ENCODE measurements around the gene ENOX1.

Gene ENOX1

GRCh38 chr13:43785261-43785649 lies 1.5 kb downstream of the ENOX1 start:
- no peak for DNase-seq

DNA sequence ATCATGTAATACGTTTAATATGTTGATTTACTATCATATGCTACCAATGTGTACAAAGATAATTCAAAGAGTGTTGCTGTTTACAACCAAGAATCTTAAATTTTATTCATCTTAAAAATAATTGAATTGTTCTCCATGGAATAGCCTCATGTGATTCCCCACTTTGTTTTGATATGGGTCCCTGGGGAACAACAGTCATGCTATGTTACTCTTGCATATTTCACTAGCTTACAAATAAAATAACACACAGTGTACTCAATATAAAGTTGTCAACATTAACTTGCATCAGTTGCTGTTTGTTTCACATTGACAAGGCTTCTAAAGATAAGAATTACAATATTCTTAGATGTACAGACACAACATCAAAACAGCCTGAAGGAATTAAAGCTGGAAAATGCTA lies 2.3 kb downstream of the ENOX1 start:
- no peak for DNase-seq

DNA sequence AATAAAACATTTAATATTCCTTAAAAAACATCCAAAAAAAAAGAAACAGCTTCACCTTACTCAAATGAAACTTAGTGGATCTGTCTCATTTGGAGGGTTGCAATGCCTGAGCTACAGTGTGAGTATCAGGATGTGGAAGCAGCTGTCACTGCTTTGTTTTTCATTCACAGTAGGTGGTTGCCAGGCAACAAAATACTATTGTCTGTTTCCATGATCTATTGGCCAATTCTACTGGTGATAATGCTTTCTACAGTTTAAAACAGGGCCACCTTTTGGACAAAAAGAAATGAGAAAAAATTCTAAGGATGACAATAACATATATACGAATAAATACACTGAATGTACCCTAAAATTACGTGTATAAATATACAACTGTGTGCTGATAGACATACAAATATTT lies 3.0 kb downstream of the ENOX1 start:
- DNase-seq, result no peak

DNA sequence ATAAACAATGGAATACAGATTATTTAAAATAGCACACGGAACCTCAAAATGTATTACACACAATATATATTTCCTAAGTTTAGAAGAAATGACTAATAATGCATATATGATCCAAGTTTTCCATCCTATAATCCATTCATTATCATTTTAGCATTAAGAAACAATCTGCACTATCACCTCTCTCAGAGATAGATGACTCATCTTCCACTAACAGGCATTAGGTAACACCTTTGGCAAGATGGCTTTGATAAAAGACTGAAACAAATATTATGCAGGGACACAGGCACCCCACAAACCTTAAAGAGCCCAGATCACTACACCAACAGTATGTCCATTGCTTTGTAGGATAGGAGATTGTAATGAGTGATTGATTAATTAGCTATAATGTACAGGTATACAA lies 4.1 kb downstream of the ENOX1 start:
- no peak for DNase-seq

GRCh38 chr13:43780666-43781065 lies 6.1 kb downstream of the ENOX1 start:
- no peak for DNase-seq

GRCh38 chr13:43776501-43777079 lies 10.2 kb downstream of the ENOX1 start:
- DNase-seq, result no peak

GRCh38 chr13:43776006-43776405 lies 10.8 kb downstream of the ENOX1 start:
- no peak for DNase-seq

DNA sequence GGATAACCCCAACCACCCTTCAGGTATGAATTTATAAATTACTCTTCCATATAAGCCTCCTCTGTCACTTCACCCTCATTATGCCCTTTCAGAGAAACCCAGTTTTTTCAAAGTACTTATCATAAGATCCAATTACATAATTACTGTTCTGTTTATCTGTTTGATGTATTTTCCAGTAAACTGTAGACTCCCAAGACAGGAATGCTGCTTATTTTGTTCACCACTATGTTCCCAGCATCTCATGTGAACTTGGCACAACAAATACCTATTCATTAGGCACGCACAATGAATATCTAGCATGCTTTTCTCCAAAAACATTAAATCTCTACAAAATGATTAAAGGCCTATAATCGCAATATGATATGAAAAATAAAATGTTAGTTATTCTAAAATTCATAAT lies 13.2 kb downstream of the ENOX1 start:
- DNase-seq, result no peak

GRCh38 chr13:43770871-43771270 lies 15.9 kb downstream of the ENOX1 start:
- no peak for DNase-seq

DNA sequence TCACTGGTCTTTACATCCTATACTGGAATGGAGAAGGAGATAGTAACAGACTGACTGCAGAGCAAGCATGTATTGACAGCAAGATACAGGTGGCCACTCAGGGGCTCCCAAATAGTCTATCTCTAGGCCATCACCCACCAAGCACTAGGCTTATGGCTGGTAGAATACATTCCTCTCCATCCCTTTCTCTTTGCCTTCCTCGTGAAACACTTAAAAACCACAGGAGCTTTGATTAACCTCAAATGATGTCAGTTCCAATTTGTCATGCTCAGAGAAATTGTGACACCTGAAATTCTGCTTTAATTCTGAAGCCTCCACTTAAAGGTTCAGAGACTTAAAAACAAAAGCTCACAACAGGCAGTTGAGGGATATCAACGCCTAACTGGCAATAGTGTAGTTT lies 17.2 kb downstream of the ENOX1 start:
- DNase-seq, result no peak

- DNase-seq, result no peak
Observed at GRCh38 chr13:43767341-43767931, 19.3 kb downstream of the ENOX1 start.

- DNase-seq, result no peak
Observed at GRCh38 chr13:43766725-43767124, 20.0 kb downstream of the ENOX1 start.

- DNase-seq, result no peak
Observed at GRCh38 chr13:43764349-43764748, 22.4 kb downstream of the ENOX1 start.

- DNase-seq, result no peak
Observed at GRCh38 chr13:43763143-43763759, 23.5 kb downstream of the ENOX1 start.

GRCh38 chr13:43761616-43762315 lies 25.0 kb downstream of the ENOX1 start:
- DNase-seq, result no peak

GRCh38 chr13:43760257-43760656 lies 26.5 kb downstream of the ENOX1 start:
- no peak for DNase-seq

DNA sequence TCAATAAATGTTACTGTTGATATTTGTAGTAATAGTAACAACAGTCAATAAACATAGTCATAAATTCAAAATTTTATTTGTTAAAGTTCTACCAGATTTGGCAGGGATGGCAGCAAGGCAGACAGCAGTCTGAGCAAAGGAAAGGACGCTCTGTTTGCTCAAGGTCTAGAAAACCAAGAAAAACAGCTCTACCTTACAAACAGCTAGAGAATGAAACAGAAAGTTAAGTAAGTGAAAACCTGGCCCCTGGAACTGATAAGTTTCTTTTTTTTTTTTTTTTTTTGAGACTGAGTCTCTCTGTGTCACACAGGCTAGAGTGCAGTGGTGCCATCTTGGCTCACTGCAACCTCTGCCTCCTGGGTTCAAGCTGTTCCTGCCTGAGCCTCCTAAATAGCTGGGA lies 27.9 kb downstream of the ENOX1 start:
- no peak for DNase-seq

DNA sequence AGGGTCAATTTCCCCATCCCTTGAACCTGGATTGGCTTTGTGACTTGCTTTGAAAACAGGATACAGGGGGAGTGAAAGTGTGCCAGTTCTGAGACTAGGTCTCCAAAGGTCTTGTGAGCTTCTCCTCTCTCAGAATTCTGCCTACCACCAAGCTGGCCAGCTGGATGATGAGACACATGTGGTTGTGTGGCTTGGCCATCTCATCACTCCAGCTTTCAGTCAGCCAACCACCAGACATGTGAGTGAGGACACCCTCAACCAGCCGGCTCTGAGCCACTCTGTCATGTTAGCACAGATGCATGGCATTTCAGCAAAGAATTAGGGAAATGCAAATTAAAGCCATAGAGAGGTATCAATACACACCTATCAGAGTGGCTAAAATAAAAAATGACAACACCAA lies 29.5 kb downstream of the ENOX1 start:
- DNase-seq, result no peak

GRCh38 chr13:43755844-43756243 lies 30.9 kb downstream of the ENOX1 start:
- DNase-seq, result no peak

- no peak for DNase-seq
Observed at GRCh38 chr13:43751624-43752023, 35.1 kb downstream of the ENOX1 start.

GRCh38 chr13:43749503-43749902 lies 37.3 kb downstream of the ENOX1 start:
- DNase-seq, result no peak

DNA sequence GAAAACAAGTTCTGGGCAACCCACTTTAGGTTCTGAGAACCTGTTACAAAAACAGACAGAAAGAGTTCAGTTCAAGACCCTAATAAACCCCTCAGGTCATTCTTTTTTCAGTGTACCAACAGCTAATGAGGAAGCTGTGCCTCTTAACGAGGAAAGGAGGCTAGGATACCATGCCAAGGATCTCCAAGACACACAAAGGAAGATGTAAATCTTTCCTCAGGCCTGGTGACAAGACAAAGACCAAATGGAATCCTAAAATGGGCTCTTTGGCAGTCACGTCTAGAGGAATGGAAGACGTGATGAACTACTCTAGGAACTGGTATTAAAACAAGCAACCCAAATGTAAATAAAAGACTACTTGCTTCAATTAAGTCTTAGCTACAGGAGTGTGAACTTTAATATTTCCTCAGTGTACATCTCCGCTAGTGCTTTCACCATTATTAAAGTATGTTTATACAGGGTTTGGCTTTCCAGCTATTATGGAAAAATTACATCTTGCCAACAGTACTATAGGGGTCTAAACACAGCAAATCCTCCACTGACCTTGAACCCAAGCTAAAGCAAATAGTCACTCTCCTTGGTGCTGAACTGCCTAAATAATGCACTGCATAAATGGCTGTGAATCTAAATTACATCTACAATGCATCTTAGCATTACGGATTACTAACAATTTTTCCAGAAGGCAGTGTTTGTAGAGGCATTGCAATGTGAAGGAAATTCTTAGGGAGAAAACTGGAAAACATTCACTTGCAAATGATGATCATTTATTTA lies 42.3 kb downstream of the ENOX1 start:
- no peak for DNase-seq

- DNase-seq, result no peak
Observed at GRCh38 chr13:43742911-43743310, 43.9 kb downstream of the ENOX1 start.

Data from NK-92 treated with Interleukin-12 subunit alpha and Interleukin-12 subunit beta, amount 100 ng/mL, for 24 hours (cell line).